Prostate gland (tissue), 2 donors: ENCODE measurements around the gene TIMP3.

ENCODE experiments used
- CTCF ChIP-seq, 4 experiments: fragments of 200-600 bp in 2 of 4; fragments of 450-650 bp in 2 of 4; sonication (generic) in 2 of 4; IDR thresholded peaks; 1 replicate in 3 of 4; 2 replicates in 1 of 4; pipeline ENCODE4 v1.5.1; 2016 to 2019; ENCODE audit warnings: antibody characterized with exemption in 4 of 4, mild to moderate bottlenecking in 2 of 4, moderate library complexity in 2 of 4
- POLR2A ChIP-seq: fragments of 450-650 bp; IDR thresholded peaks from one replicate; pipeline ENCODE4 v1.6.1; 2016; ENCODE audit warnings: antibody characterized with exemption, mild to moderate bottlenecking
- POLR2AphosphoS5 ChIP-seq: sonication (generic); formaldehyde crosslinking; IDR thresholded peaks from one replicate; pipeline ENCODE4 v1.6.1; 2017; ENCODE audit warnings: antibody characterized with exemption

- no peak for TF ChIP-seq POLR2AphosphoS5
- no peak for TF ChIP-seq CTCF (IDR thresholded peaks at IDR 0.05)
- no peak for TF ChIP-seq POLR2A
These were observed 36.3 kb downstream of the TIMP3 start for GRCh38 chr22:32837803-32838202.
